SU-DHL-6 (cell line): ENCODE results near the gene NAA80.

Experiments used
- H2AFZ ChIP-seq: fragments of 200-600 bp; sonication (generic); 2 replicates; pipeline ENCODE4 v1.6.1; 2014; ENCODE audit warnings: low read depth, mild to moderate bottlenecking, moderate library complexity, mixed read lengths, antibody characterized with exemption, low read length; ENCODE audit not compliant: severe bottlenecking
- H3F3A ChIP-seq: fragments of 200-600 bp; shearing (Covaris generic); 2 replicates; pipeline ENCODE4 v1.6.0; 2016; ENCODE audit warnings: antibody characterized with exemption, mild to moderate bottlenecking; ENCODE audit not compliant: insufficient read depth
- H3K27ac ChIP-seq: fragments of 200-600 bp; sonication (generic); 2 replicates; pipeline ENCODE4 v1.5.1; 2016; ENCODE audit warnings: low read depth, mild to moderate bottlenecking, low read length, moderate library complexity, mixed read lengths
- H3K27me3 ChIP-seq: fragments of 200-600 bp; sonication (generic), shearing (Covaris generic); 2 replicates; pipeline ENCODE4 v1.6.0; 2014; ENCODE audit warnings: mild to moderate bottlenecking, low read length
- H3K36me3 ChIP-seq: fragments of 200-600 bp; sonication (generic); 2 replicates; pipeline ENCODE4 v1.6.1; 2014; ENCODE audit warnings: mild to moderate bottlenecking, low read length, mixed read lengths
- H3K4me2 ChIP-seq: fragments of 300-600, 200-600 bp; shearing (Covaris generic), sonication (generic); 2 replicates; pipeline ENCODE4 v1.6.0; 2014; ENCODE audit warnings: low read length, low read depth, mild to moderate bottlenecking; ENCODE audit not compliant: poor library complexity, severe bottlenecking
- H3K4me3 ChIP-seq: fragments of 200-600 bp; sonication (generic); 2 replicates; pipeline ENCODE4 v1.5.1; 2014; ENCODE audit warnings: antibody characterized with exemption, low read length, mild to moderate bottlenecking, mixed read lengths; ENCODE audit not compliant: insufficient read depth, poor library complexity, severe bottlenecking
- H3K79me2 ChIP-seq: fragments of 200-600 bp; sonication (generic); 2 replicates; pipeline ENCODE4 v1.6.1; 2014; ENCODE audit warnings: mild to moderate bottlenecking, low read length, moderate library complexity; ENCODE audit not compliant: insufficient read depth
- H3K9ac ChIP-seq: fragments of 200-600 bp; sonication (generic); 2 replicates; pipeline ENCODE4 v1.7.0; 2014; ENCODE audit warnings: mild to moderate bottlenecking, low read length
- H3K9me2 ChIP-seq: fragments of 200-600 bp; sonication (generic); replicated peaks from 2 replicates; pipeline ENCODE4 v1.6.1; 2014; ENCODE audit warnings: low read length; ENCODE audit not compliant: insufficient read depth
- H3K9me3 ChIP-seq: fragments of 200-600 bp; sonication (generic); 2 replicates; pipeline ENCODE4 v1.6.1; 2014; ENCODE audit warnings: low read length, mixed read lengths; ENCODE audit not compliant: insufficient read depth
- H4K20me1 ChIP-seq: fragments of 200-600 bp; sonication (generic); 2 replicates; pipeline ENCODE4 v1.6.1; 2014; ENCODE audit warnings: low read depth, mild to moderate bottlenecking, antibody characterized with exemption, low read length, moderate library complexity, mixed read lengths
- CTCF ChIP-seq: fragments of 200-600 bp; sonication (generic); IDR thresholded peaks from one replicate; pipeline ENCODE4 v1.5.1; 2017; ENCODE audit warnings: antibody characterized with exemption, mild to moderate bottlenecking, low read length, moderate library complexity; ENCODE audit not compliant: insufficient read depth, poor library complexity, severe bottlenecking
- EZH2phosphoT487 ChIP-seq: fragments of 200-600 bp; sonication (generic), shearing (Covaris generic); conservative IDR thresholded peaks from 2 replicates; pipeline ENCODE4 v1.6.1; 2018; ENCODE audit warnings: mild to moderate bottlenecking, antibody characterized with exemption, low read length, moderate library complexity, mixed read lengths

The NAA80 gene

GRCh38 chr3:50270422-50271224 is 28.6 kb downstream of the NAA80 start:
- no peak for TF ChIP-seq EZH2phosphoT487
- no peak for TF ChIP-seq CTCF
- Histone ChIP-seq H3K9ac (no peak overlapping the region), H3K27me3 (no peaks in the 10 kb centered on the region), H4K20me1 (no peaks in the 10 kb centered on the region), H3K36me3 (no peaks in the 10 kb centered on the region), H2AFZ (no peak overlapping the region), H3K4me2 (no peak overlapping the region), H3K27ac (no peak overlapping the region), H3K9me2 (no peaks in the 10 kb centered on the region), H3K9me3 (no peaks in the 10 kb centered on the region), H3K79me2 (no peaks in the 10 kb centered on the region), H3F3A (no peaks in the 10 kb centered on the region), H3K4me3 (no peak overlapping the region)

- Histone ChIP-seq H3K9me2 (no peaks in the 10 kb centered on the region), H3K9me3 (no peaks in the 10 kb centered on the region), H3K79me2 (no peaks in the 10 kb centered on the region), H3K27me3 (no peaks in the 10 kb centered on the region), H3K4me3 (no peak overlapping the region), H4K20me1 (no peaks in the 10 kb centered on the region), H3K9ac (no peak overlapping the region), H3K27ac (no peak overlapping the region), H3K4me2 (no peak overlapping the region), H3K36me3 (no peaks in the 10 kb centered on the region), H2AFZ (no peak overlapping the region), H3F3A (no peaks in the 10 kb centered on the region)
- TF ChIP-seq EZH2phosphoT487 (no peak), CTCF (no peak)
Observed at GRCh38 chr3:50269977-50270413, 29.2 kb downstream of the NAA80 start.

- no peak overlapping the region for H3K9ac ChIP-seq
- H3K27me3 ChIP-seq: no peaks in the 10 kb centered on the region
- no peaks in the 10 kb centered on the region for H3F3A ChIP-seq
- H3K36me3 ChIP-seq: no peaks in the 10 kb centered on the region
- TF ChIP-seq EZH2phosphoT487 (no peak), CTCF (no peak)
- no peaks in the 10 kb centered on the region for H4K20me1 ChIP-seq
- no peaks in the 10 kb centered on the region for H3K9me3 ChIP-seq
- no peaks in the 10 kb centered on the region for H3K79me2 ChIP-seq
- H3K27ac ChIP-seq: no peak overlapping the region
- no peak overlapping the region for H3K4me2 ChIP-seq
- no peaks in the 10 kb centered on the region for H3K9me2 ChIP-seq
- no peak overlapping the region for H3K4me3 ChIP-seq
- H2AFZ ChIP-seq: no peak overlapping the region
Observed at GRCh38 chr3:50269460-50269859, 29.7 kb downstream of the NAA80 start.
